T1000 (cell line): ENCODE data around the gene IGFBP1.

ENCODE experiments used
- DNase-seq: peaks from one replicate; lab custom pipeline; 2025; ENCODE audit warnings: mixed read lengths; lab: John Stamatoyannopoulos, UW

The IGFBP1 gene

GRCh38 chr7:45881280-45881758, 7.0 kb upstream of the IGFBP1 start:
- DNase-seq, result no peak

- no peak for DNase-seq
These were observed 6.4 kb upstream of the IGFBP1 start for GRCh38 chr7:45881759-45882464.

GRCh38 chr7:45882465-45882810, 5.8 kb upstream of the IGFBP1 start:
- DNase-seq, result no peak

GRCh38 chr7:45884136-45884535, 4.2 kb upstream of the IGFBP1 start:
- no peak for DNase-seq

GRCh38 chr7:45885264-45885882, 2.9 kb upstream of the IGFBP1 start:
- peak; percentile 77 for DNase-seq

- no peak for DNase-seq
These were observed 1.2 kb upstream of the IGFBP1 start for GRCh38 chr7:45886931-45887667.

GRCh38 chr7:45888993-45889366, 692 bp downstream of the IGFBP1 start:
- DNase-seq, result no peak

GRCh38 chr7:45889367-45890067, 1.2 kb downstream of the IGFBP1 start:
- DNase-seq, result no peak

GRCh38 chr7:45890125-45890901, 2.0 kb downstream of the IGFBP1 start:
- DNase-seq, result no peak

GRCh38 chr7:45890902-45891461, 2.7 kb downstream of the IGFBP1 start:
- no peak for DNase-seq

- no peak for DNase-seq
These were observed 3.4 kb downstream of the IGFBP1 start for GRCh38 chr7:45891462-45892402.

- no peak for DNase-seq
These were observed 4.2 kb downstream of the IGFBP1 start for GRCh38 chr7:45892407-45893035.

GRCh38 chr7:45893374-45893995, 5.2 kb downstream of the IGFBP1 start:
- DNase-seq, result no peak

GRCh38 chr7:45893996-45894664, 5.8 kb downstream of the IGFBP1 start:
- no peak for DNase-seq

GRCh38 chr7:45894665-45895062, 6.4 kb downstream of the IGFBP1 start:
- no peak for DNase-seq

- DNase-seq, result no peak
These were observed 8.9 kb downstream of the IGFBP1 start for GRCh38 chr7:45897042-45897690.

GRCh38 chr7:45898222-45898621, 9.9 kb downstream of the IGFBP1 start:
- no peak for DNase-seq

- DNase-seq, result no peak
These were observed 13.3 kb downstream of the IGFBP1 start for GRCh38 chr7:45901566-45901965.
